Panc1 (cell line): Measurements from ENCODE around the gene EVI5.

Experiments
- POLR2AphosphoS5 ChIP-seq: IDR thresholded peaks from 2 replicates; pipeline ENCODE4 v1.6.1; 2012; ENCODE audit warnings: mild to moderate bottlenecking, low read depth, low read length, moderate library complexity
- TF ChIP-seq, protein P1 (sequence below): fragments of 450-650 bp; IDR thresholded peaks from 2 replicates; pipeline ENCODE4 v1.5.1; 2017; ENCODE audit warnings: mild to moderate bottlenecking
- TF ChIP-seq, protein P2 (sequence below), 2 experiments: IDR thresholded peaks; 2 replicates each; pipeline ENCODE4 v1.6.1; 2011 to 2012; ENCODE audit warnings: low read depth in 2 of 2, control low read depth in 1 of 2, low read length in 1 of 2, mild to moderate bottlenecking in 1 of 2, moderate library complexity in 1 of 2; ENCODE audit not compliant: insufficient read depth in 1 of 2

DNA sequence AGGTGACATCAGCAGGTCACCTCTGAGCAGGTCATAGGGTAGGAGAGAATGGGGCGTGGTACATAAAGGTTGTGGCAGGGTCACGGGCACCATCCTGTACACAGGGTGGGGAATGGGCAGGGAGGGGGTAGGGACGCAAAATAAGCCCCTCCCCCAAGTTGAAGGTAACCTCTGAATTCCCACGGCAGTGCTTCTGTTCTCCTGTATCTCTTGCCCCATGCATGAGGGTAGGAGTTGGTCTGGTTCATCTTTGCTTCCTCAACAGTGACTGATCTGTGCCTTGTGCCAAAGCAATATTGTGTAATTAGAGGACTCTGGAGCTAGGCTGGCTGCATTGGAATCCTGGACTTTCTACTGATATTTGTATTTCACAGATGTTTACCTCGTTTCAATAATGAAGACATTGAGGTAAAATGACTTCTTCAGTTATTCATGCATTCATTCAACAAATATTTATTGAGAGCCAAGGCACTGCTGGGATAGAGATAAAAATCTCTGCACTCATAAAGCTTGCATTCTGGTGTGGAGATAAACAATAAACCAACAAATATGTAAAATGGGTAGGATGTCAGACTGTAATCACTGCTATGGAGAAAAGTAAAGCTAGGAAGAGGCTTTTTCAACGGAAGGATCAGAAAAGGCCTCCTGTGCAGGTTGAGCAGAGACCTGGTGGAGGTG is 279.8 kb downstream of the EVI5 start:
- TF ChIP-seq, protein P1, sequence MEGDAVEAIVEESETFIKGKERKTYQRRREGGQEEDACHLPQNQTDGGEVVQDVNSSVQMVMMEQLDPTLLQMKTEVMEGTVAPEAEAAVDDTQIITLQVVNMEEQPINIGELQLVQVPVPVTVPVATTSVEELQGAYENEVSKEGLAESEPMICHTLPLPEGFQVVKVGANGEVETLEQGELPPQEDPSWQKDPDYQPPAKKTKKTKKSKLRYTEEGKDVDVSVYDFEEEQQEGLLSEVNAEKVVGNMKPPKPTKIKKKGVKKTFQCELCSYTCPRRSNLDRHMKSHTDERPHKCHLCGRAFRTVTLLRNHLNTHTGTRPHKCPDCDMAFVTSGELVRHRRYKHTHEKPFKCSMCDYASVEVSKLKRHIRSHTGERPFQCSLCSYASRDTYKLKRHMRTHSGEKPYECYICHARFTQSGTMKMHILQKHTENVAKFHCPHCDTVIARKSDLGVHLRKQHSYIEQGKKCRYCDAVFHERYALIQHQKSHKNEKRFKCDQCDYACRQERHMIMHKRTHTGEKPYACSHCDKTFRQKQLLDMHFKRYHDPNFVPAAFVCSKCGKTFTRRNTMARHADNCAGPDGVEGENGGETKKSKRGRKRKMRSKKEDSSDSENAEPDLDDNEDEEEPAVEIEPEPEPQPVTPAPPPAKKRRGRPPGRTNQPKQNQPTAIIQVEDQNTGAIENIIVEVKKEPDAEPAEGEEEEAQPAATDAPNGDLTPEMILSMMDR: no peak
- TF ChIP-seq, protein P2, sequence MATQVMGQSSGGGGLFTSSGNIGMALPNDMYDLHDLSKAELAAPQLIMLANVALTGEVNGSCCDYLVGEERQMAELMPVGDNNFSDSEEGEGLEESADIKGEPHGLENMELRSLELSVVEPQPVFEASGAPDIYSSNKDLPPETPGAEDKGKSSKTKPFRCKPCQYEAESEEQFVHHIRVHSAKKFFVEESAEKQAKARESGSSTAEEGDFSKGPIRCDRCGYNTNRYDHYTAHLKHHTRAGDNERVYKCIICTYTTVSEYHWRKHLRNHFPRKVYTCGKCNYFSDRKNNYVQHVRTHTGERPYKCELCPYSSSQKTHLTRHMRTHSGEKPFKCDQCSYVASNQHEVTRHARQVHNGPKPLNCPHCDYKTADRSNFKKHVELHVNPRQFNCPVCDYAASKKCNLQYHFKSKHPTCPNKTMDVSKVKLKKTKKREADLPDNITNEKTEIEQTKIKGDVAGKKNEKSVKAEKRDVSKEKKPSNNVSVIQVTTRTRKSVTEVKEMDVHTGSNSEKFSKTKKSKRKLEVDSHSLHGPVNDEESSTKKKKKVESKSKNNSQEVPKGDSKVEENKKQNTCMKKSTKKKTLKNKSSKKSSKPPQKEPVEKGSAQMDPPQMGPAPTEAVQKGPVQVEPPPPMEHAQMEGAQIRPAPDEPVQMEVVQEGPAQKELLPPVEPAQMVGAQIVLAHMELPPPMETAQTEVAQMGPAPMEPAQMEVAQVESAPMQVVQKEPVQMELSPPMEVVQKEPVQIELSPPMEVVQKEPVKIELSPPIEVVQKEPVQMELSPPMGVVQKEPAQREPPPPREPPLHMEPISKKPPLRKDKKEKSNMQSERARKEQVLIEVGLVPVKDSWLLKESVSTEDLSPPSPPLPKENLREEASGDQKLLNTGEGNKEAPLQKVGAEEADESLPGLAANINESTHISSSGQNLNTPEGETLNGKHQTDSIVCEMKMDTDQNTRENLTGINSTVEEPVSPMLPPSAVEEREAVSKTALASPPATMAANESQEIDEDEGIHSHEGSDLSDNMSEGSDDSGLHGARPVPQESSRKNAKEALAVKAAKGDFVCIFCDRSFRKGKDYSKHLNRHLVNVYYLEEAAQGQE (IDR thresholded peaks at IDR 0.05; ENCODE audit: insufficient read depth in 1 of 2, low read depth in 2 of 2, low read length in 1 of 2): no peak
- TF ChIP-seq POLR2AphosphoS5: no peak
